ENCODE measurements around the gene BHLHE40. TPM values are rescaled to one million over a fixed set of nuclear protein-coding genes. Genes with fewer than 3 reads are reported as not detected.

The BHLHE40 gene
- total and polyA plus RNA-seq, 2 donors (not counting 1 experiment from before 2014, with no cell fraction given) = 16.7 to 28.4 TPM

DNA sequence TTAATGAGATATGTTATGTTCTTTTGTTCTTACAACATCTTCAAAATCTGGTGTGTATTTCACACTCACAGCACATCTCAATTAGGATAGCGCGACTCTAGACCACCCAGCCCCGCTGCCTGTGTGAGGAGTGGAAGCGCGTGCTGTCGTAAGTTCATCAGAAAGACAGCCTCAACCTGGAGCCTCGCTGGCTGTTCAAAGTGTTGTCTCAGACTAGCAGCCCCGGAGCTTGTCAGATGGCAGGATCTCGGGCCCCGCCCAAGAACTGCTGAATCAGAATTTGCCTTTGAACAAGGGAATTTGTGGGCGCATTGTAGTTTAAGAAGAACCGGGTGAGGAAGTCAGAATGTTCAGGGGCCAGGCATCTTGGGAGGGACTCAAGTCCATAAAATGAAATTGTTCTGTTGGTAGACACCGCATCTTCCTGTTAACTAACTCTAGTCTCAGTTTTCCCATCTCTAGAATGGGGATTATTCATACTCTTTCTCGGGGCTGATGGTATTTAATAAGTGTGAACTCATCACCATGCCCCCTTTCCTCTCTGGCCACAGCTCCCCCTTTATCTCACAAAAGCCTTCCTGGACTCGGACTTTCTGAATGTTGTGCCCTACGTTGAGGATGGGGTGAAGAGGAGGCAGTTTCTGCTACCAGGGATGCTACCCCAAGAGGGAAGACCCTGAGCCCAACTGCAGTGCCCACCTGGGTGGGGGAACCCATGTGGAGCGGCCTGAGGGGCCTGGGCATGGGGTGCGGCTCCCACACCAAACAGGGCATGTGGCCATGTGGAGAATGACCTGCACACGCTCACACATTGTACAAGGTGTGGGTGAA, 40.4 kb downstream of the BHLHE40 start:
- no peaks in the 10 kb centered on the region for H4K20me1 ChIP-seq (ENCODE audit: control insufficient read depth, extremely low read depth, insufficient read depth, low read length)
- no peak overlapping the region for H3K4me3 ChIP-seq (replicated peaks in 1 of 4; ENCODE audit: control extremely low read depth in 1 of 4, insufficient read depth in 1 of 4, low read depth in 3 of 4, low read length in 4 of 4)
- no peak for DNase-seq (ENCODE audit: low read depth in 2 of 2)
- H3K9me3 ChIP-seq (ENCODE audit: control insufficient read depth, insufficient read depth, low read depth, low read length) = no peaks in the 10 kb centered on the region
- TF ChIP-seq, protein P1, sequence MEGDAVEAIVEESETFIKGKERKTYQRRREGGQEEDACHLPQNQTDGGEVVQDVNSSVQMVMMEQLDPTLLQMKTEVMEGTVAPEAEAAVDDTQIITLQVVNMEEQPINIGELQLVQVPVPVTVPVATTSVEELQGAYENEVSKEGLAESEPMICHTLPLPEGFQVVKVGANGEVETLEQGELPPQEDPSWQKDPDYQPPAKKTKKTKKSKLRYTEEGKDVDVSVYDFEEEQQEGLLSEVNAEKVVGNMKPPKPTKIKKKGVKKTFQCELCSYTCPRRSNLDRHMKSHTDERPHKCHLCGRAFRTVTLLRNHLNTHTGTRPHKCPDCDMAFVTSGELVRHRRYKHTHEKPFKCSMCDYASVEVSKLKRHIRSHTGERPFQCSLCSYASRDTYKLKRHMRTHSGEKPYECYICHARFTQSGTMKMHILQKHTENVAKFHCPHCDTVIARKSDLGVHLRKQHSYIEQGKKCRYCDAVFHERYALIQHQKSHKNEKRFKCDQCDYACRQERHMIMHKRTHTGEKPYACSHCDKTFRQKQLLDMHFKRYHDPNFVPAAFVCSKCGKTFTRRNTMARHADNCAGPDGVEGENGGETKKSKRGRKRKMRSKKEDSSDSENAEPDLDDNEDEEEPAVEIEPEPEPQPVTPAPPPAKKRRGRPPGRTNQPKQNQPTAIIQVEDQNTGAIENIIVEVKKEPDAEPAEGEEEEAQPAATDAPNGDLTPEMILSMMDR (conservative IDR thresholded peaks at IDR 0.05 in 1 of 2, IDR thresholded peaks at IDR 0.05 in 1 of 2; ENCODE audit: low read depth in 1 of 2, low read length in 2 of 2) = no peak
- TF ChIP-seq EZH2 (IDR thresholded peaks at IDR 0.05; ENCODE audit: low read length, missing control alignments) = no peak
- no peaks in the 10 kb centered on the region for H3K36me3 ChIP-seq (ENCODE audit: control insufficient read depth, insufficient read depth, low read length)
- no peak overlapping the region for H3K4me2 ChIP-seq (ENCODE audit: extremely low read depth, insufficient read depth, low read length)
- peaks cover 24% of the 10 kb centered on the region for H3K4me1 ChIP-seq (ENCODE audit: control insufficient read depth, extremely low read depth, insufficient read depth, low read length)
- H2AFZ ChIP-seq (ENCODE audit: low read length) = no peak overlapping the region
- no peak overlapping the region for H3K27ac ChIP-seq (ENCODE audit: insufficient read depth, low read length)
- H3K27me3 ChIP-seq (ENCODE audit: control insufficient read depth, insufficient read depth, low read length) = no peaks in the 10 kb centered on the region
- no peak overlapping the region for H3K9ac ChIP-seq (ENCODE audit: insufficient read depth, low read length)
- H3K79me2 ChIP-seq (ENCODE audit: control insufficient read depth, insufficient read depth, low read length) = no peaks in the 10 kb centered on the region

DNA sequence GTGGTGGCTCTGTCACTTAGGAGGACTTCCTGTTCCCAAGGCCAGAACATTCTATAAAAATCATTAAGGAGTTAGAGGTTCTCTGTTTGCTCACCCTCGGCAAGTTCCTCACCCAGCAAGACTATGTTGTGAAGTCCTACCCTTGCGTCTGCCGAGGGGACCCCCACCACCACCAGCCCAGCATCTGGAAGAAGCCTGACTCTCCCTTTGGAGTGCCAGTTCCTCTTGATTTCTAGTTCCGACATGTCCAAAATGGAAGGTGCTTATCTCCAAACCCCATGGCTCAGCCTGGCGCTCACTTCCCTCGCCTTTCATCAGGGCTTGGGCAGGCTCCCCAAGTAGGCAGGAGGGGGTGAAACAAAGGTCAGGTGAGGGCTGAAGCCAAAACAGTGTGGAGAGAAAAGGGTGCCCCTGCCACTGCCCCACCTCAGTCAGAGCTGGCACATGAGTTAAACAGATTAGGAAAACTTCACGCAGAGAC, 41.0 kb downstream of the BHLHE40 start:
- H3K4me3 ChIP-seq (replicated peaks in 1 of 4; ENCODE audit: control extremely low read depth in 1 of 4, insufficient read depth in 1 of 4, low read depth in 3 of 4, low read length in 4 of 4) = no peak overlapping the region
- TF ChIP-seq, protein P1 (conservative IDR thresholded peaks at IDR 0.05 in 1 of 2, IDR thresholded peaks at IDR 0.05 in 1 of 2; ENCODE audit: low read depth in 1 of 2, low read length in 2 of 2) = no peak
- no peak for TF ChIP-seq EZH2 (IDR thresholded peaks at IDR 0.05; ENCODE audit: low read length, missing control alignments)
- H3K27ac ChIP-seq (ENCODE audit: insufficient read depth, low read length) = no peak overlapping the region
- H4K20me1 ChIP-seq (ENCODE audit: control insufficient read depth, extremely low read depth, insufficient read depth, low read length) = no peaks in the 10 kb centered on the region
- no peaks in the 10 kb centered on the region for H3K9me3 ChIP-seq (ENCODE audit: control insufficient read depth, insufficient read depth, low read depth, low read length)
- no peak for DNase-seq (ENCODE audit: low read depth in 2 of 2)
- H3K36me3 ChIP-seq (ENCODE audit: control insufficient read depth, insufficient read depth, low read length) = no peaks in the 10 kb centered on the region
- H2AFZ ChIP-seq (ENCODE audit: low read length) = no peak overlapping the region
- H3K79me2 ChIP-seq (ENCODE audit: control insufficient read depth, insufficient read depth, low read length) = no peaks in the 10 kb centered on the region
- H3K27me3 ChIP-seq (ENCODE audit: control insufficient read depth, insufficient read depth, low read length) = no peaks in the 10 kb centered on the region
- H3K9ac ChIP-seq (ENCODE audit: insufficient read depth, low read length) = no peak overlapping the region
- peaks cover 24% of the 10 kb centered on the region for H3K4me1 ChIP-seq (ENCODE audit: control insufficient read depth, extremely low read depth, insufficient read depth, low read length)
- no peak overlapping the region for H3K4me2 ChIP-seq (ENCODE audit: extremely low read depth, insufficient read depth, low read length)

DNA sequence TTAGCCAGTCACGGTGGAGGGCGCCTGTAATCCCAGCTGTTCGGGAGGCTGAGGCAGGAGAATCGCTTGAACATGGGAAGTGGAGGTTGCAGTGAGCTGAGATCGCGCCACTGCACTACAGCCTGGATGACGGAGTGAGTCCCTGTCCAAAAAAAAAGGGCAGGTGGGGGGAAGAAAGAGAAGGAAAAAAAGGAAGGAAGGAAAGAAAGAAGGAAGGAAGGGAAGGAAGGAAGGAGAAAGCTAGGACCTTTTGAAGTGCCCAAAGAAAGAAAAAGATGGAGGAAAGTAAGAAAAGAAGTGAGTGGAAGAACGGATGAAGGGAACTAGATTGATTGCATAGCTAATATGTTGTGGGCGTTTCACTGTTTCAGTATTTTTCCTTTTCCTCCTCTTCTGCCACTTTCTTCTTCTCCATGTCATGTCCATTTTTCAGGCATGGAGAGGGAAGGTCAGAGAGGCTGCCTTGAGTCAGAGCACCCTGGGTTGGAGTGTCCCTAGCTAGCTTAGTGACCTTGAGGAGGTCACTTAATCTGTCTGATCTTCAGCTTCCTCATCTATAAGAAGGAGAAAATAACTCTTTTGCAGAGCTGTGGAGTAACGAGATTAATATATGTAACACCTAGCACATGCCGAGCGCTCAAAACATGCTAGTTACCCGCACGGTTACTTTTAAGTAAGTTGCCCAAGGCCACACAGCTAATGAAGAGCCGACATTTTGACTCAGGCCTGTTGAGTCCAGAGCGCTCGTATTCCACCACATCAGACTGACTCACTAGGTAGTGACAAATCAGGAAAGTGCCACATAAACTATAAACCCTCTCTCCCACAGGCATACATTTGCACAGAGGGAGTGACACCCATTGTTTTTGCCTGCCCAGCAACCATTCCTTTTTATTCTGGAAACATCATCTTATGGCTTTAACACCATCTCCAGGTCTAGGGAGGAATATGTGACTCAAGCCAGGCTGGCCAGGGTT, 42.2 kb downstream of the BHLHE40 start:
- Histone ChIP-seq H3K4me2 (ENCODE audit: extremely low read depth, insufficient read depth, low read length) (no peak overlapping the region), H3K36me3 (ENCODE audit: control insufficient read depth, insufficient read depth, low read length) (no peaks in the 10 kb centered on the region), H4K20me1 (ENCODE audit: control insufficient read depth, extremely low read depth, insufficient read depth, low read length) (no peaks in the 10 kb centered on the region), H3K27ac (ENCODE audit: insufficient read depth, low read length) (peak overlapping the region; percentile 91), H3K9me3 (ENCODE audit: control insufficient read depth, insufficient read depth, low read depth, low read length) (no peaks in the 10 kb centered on the region), H3K27me3 (ENCODE audit: control insufficient read depth, insufficient read depth, low read length) (no peaks in the 10 kb centered on the region), H2AFZ (ENCODE audit: low read length) (no peak overlapping the region), H3K79me2 (ENCODE audit: control insufficient read depth, insufficient read depth, low read length) (no peaks in the 10 kb centered on the region), H3K4me1 (ENCODE audit: control insufficient read depth, extremely low read depth, insufficient read depth, low read length) (peaks cover 22% of the 10 kb centered on the region), H3K4me3 (replicated peaks in 1 of 4; ENCODE audit: control extremely low read depth in 1 of 4, insufficient read depth in 1 of 4, low read depth in 3 of 4, low read length in 4 of 4) (no peak overlapping the region), H3K9ac (ENCODE audit: insufficient read depth, low read length) (peak overlapping the region; percentile 13)
- DNase-seq (ENCODE audit: low read depth in 2 of 2) = peak; percentile 35 to 81
- TF ChIP-seq, protein P1 (conservative IDR thresholded peaks at IDR 0.05 in 1 of 2, IDR thresholded peaks at IDR 0.05 in 1 of 2; ENCODE audit: low read depth in 1 of 2, low read length in 2 of 2) = no peak
- no peak for TF ChIP-seq EZH2 (IDR thresholded peaks at IDR 0.05; ENCODE audit: low read length, missing control alignments)

All from fibroblast of lung (primary cell).